Measurements from ENCODE around the gene DMWD.

Gene DMWD

DNA sequence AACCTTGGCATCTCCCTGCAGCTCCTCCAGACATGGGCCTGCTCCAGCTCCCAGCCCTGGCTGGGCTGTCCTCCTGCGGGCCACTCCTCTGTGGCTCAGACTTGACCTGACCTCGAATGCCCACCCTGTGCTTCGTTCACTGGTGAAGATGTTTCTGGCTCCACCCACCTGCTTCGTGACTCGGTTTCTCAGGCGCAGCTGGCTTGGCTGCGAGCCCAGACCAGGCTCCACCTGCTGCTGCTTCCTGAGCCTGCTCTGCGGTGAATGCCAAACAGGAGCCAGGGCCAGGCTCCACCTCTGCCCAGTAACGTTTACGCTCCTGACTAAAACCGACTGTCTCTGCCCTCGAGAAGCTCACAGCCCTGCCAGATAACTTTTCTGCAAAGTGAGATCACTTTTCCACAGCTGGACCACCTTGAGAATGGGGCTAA, 31.4 kb upstream of the DMWD start:
- Histone ChIP-seq H3F3A (ENCODE audit: control insufficient read depth, insufficient read depth) (no peaks in the 10 kb centered on the region), H3K79me2 (ENCODE audit: control insufficient read depth, low read length) (no peaks in the 10 kb centered on the region), H3K4me3 (ENCODE audit: low read length) (no peak overlapping the region), H3K27ac (ENCODE audit: low read depth, low read length) (no peak overlapping the region), H3K36me3 (ENCODE audit: control insufficient read depth, low read length) (peaks cover 88% of the 10 kb centered on the region), H3K4me1 (ENCODE audit: control insufficient read depth, low read length) (no peaks in the 10 kb centered on the region), H3K27me3 (ENCODE audit: control insufficient read depth, low read length) (no peaks in the 10 kb centered on the region), H3K9me3 (ENCODE audit: control insufficient read depth, insufficient read depth, low read length) (no peaks in the 10 kb centered on the region), H3K9me2 (replicated peaks; ENCODE audit: control insufficient read depth, low read length) (no peaks in the 10 kb centered on the region), H4K20me1 (ENCODE audit: control insufficient read depth, insufficient read depth, low read depth, low read length) (0 out of 2 replicates have a peak, but pooled peaks cover 2% of the 10 kb centered on the region), H3K4me2 (ENCODE audit: low read length) (no peak overlapping the region)
- TF ChIP-seq EZH2phosphoT487 (IDR thresholded peaks at IDR 0.05; ENCODE audit: borderline replicate concordance, low read length) = no peak
- TF ChIP-seq, protein P1, sequence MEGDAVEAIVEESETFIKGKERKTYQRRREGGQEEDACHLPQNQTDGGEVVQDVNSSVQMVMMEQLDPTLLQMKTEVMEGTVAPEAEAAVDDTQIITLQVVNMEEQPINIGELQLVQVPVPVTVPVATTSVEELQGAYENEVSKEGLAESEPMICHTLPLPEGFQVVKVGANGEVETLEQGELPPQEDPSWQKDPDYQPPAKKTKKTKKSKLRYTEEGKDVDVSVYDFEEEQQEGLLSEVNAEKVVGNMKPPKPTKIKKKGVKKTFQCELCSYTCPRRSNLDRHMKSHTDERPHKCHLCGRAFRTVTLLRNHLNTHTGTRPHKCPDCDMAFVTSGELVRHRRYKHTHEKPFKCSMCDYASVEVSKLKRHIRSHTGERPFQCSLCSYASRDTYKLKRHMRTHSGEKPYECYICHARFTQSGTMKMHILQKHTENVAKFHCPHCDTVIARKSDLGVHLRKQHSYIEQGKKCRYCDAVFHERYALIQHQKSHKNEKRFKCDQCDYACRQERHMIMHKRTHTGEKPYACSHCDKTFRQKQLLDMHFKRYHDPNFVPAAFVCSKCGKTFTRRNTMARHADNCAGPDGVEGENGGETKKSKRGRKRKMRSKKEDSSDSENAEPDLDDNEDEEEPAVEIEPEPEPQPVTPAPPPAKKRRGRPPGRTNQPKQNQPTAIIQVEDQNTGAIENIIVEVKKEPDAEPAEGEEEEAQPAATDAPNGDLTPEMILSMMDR (IDR thresholded peaks at IDR 0.05; ENCODE audit: low read depth, low read length, poor library complexity, severe bottlenecking) = no peak

DNA sequence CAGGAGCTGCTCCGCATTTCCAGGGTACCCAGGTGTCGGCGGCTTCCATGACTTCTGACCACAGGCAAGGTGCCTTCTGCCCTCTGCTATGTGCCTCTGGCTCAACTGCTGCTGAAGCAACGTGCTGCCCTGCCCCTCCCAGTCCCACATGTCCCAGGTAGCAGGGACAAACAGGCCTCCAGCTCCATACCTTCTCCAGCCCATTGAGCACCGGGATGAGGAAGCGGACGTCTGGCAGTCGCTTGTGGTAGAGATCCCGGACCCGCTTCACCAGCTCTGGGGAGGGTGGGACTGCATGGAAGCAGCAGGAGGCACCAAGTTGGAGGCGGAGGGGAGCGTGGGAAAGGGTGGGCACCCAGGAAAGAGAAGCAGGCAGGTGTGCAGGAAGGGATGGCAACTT, 30.5 kb upstream of the DMWD start:
- H3F3A ChIP-seq (ENCODE audit: control insufficient read depth, insufficient read depth) = no peaks in the 10 kb centered on the region
- peaks cover 79% of the 10 kb centered on the region for H3K36me3 ChIP-seq (ENCODE audit: control insufficient read depth, low read length)
- TF ChIP-seq EZH2phosphoT487 (IDR thresholded peaks at IDR 0.05; ENCODE audit: borderline replicate concordance, low read length) = no peak
- TF ChIP-seq, protein P1 (IDR thresholded peaks at IDR 0.05; ENCODE audit: low read depth, low read length, poor library complexity, severe bottlenecking) = no peak
- no peaks in the 10 kb centered on the region for H3K4me1 ChIP-seq (ENCODE audit: control insufficient read depth, low read length)
- H3K27me3 ChIP-seq (ENCODE audit: control insufficient read depth, low read length) = no peaks in the 10 kb centered on the region
- 0 out of 2 replicates have a peak, but pooled peaks cover 2% of the 10 kb centered on the region for H4K20me1 ChIP-seq (ENCODE audit: control insufficient read depth, insufficient read depth, low read depth, low read length)
- no peaks in the 10 kb centered on the region for H3K9me3 ChIP-seq (ENCODE audit: control insufficient read depth, insufficient read depth, low read length)
- no peaks in the 10 kb centered on the region for H3K79me2 ChIP-seq (ENCODE audit: control insufficient read depth, low read length)
- no peak overlapping the region for H3K27ac ChIP-seq (ENCODE audit: low read depth, low read length)
- H3K4me2 ChIP-seq (ENCODE audit: low read length) = no peak overlapping the region
- no peaks in the 10 kb centered on the region for H3K9me2 ChIP-seq (replicated peaks; ENCODE audit: control insufficient read depth, low read length)
- no peak overlapping the region for H3K4me3 ChIP-seq (ENCODE audit: low read length)

DNA sequence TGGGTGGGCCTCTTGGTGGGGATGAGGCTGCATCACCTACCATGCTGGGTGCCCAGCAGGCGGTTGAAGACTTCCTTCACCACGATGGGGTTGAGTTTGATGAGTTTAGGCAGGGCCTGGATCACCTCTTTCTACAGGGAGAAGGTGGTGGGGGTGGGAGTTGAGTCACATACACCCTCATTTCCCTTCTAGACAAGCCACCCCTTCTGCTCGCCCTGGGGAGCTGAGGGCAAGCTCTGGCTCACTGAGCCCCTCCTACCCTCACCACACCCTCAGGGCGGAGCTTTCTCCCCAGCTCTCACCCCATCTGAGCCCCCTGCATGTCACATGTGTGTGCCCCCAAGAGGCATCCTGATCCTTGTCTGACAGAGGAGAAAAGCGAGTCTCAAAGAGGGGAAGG, 30.1 kb upstream of the DMWD start:
- Histone ChIP-seq H3K9me3 (ENCODE audit: control insufficient read depth, insufficient read depth, low read length) (no peaks in the 10 kb centered on the region), H3K4me2 (ENCODE audit: low read length) (no peak overlapping the region), H3K4me1 (ENCODE audit: control insufficient read depth, low read length) (peaks cover 1% of the 10 kb centered on the region), H3K27me3 (ENCODE audit: control insufficient read depth, low read length) (no peaks in the 10 kb centered on the region), H3K4me3 (ENCODE audit: low read length) (no peak overlapping the region), H4K20me1 (ENCODE audit: control insufficient read depth, insufficient read depth, low read depth, low read length) (0 out of 2 replicates have a peak, but pooled peaks cover 2% of the 10 kb centered on the region), H3K79me2 (ENCODE audit: control insufficient read depth, low read length) (no peaks in the 10 kb centered on the region), H3K27ac (ENCODE audit: low read depth, low read length) (no peak overlapping the region), H3F3A (ENCODE audit: control insufficient read depth, insufficient read depth) (no peaks in the 10 kb centered on the region), H3K36me3 (ENCODE audit: control insufficient read depth, low read length) (peaks cover 75% of the 10 kb centered on the region), H3K9me2 (replicated peaks; ENCODE audit: control insufficient read depth, low read length) (no peaks in the 10 kb centered on the region)
- no peak for TF ChIP-seq EZH2phosphoT487 (IDR thresholded peaks at IDR 0.05; ENCODE audit: borderline replicate concordance, low read length)
- TF ChIP-seq, protein P1 (IDR thresholded peaks at IDR 0.05; ENCODE audit: low read depth, low read length, poor library complexity, severe bottlenecking) = no peak
